Measurements from ENCODE around the gene ZIC2.

DNA sequence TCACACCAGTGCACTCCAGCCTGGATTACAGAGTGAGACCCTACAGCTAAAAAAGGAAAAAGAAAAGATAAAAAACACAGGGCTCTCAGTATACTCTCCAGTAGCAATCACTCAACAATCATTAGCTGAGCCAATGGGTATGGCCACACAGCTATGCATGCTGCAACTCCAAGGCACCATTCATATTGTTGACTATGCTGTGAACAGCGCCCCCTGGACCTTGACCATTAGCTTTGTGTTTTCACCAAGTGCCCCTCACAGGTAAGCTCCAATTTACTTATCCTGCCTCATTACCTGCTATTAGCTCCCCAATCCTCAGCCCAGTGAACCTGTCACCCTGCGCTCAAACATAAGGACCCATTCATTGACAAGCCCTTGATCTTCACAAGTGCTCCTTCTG is 45.8 kb upstream of the ZIC2 start:
- TF ChIP-seq, protein P1, sequence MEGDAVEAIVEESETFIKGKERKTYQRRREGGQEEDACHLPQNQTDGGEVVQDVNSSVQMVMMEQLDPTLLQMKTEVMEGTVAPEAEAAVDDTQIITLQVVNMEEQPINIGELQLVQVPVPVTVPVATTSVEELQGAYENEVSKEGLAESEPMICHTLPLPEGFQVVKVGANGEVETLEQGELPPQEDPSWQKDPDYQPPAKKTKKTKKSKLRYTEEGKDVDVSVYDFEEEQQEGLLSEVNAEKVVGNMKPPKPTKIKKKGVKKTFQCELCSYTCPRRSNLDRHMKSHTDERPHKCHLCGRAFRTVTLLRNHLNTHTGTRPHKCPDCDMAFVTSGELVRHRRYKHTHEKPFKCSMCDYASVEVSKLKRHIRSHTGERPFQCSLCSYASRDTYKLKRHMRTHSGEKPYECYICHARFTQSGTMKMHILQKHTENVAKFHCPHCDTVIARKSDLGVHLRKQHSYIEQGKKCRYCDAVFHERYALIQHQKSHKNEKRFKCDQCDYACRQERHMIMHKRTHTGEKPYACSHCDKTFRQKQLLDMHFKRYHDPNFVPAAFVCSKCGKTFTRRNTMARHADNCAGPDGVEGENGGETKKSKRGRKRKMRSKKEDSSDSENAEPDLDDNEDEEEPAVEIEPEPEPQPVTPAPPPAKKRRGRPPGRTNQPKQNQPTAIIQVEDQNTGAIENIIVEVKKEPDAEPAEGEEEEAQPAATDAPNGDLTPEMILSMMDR (IDR thresholded peaks at IDR 0.05; ENCODE audit: low read depth, low read length): peak; percentile 46
- TF ChIP-seq EZH2phosphoT487 (IDR thresholded peaks at IDR 0.05; ENCODE audit: low read depth): no peak

Data from OCI-LY3 (cell line).